ENCODE measurements around the gene MBD4.
"Not testable (repeated sequence)": the region's sequence is repeated elsewhere in the genome, so short reads cannot be mapped to it uniquely, and the experiment has no call there.

Gene MBD4

DNA sequence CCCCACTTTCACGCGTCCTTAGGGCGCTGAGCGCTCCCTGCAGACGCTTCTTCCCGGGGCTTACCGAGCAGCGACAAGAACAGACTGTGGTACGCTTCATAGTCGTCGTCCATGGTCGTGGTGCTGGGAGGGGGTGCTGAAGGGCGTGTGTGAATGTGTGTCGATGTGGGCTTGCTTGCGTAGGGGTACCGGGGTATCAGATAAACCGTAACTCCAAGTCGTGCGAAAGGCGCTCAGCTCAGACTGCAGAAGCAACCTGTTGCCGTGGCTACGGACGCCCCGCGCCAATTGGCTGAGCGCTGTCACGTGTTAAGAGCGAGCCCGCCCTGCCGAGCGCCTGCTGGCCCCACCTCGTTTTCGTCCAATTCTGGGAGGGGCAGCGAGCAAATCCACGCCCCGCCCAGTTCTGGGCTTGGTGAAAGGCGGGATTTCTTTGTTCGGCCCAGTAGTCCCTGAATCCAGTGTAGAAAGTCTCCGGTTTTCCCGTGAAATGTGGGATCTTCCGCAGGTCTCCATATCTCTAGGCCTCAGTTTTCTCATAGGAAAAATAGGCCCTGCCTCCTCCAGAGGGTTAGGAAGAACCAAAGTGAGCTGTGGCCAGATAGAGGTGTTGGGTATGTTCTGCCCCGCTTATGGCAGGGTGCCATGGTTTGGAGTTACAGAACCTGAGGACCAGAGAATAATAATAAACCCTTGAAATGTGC lies 11.2 kb downstream of the MBD4 start, which contains the start of gene EFCAB12:
TSS of gene EFCAB12 (minus strand) at position 261 of the 704 bp plus-strand sequence. CDS start at position 113, 148 bp downstream.
- DNase-seq, result peak; percentile 89

GRCh38 chr3:129428007-129428375 lies 11.8 kb downstream of the MBD4 start:
- no peak for DNase-seq

- DNase-seq, result no peak
Observed at GRCh38 chr3:129425619-129426018, 14.1 kb downstream of the MBD4 start.

GRCh38 chr3:129425213-129425612 lies 14.5 kb downstream of the MBD4 start:
- no peak for DNase-seq

DNA sequence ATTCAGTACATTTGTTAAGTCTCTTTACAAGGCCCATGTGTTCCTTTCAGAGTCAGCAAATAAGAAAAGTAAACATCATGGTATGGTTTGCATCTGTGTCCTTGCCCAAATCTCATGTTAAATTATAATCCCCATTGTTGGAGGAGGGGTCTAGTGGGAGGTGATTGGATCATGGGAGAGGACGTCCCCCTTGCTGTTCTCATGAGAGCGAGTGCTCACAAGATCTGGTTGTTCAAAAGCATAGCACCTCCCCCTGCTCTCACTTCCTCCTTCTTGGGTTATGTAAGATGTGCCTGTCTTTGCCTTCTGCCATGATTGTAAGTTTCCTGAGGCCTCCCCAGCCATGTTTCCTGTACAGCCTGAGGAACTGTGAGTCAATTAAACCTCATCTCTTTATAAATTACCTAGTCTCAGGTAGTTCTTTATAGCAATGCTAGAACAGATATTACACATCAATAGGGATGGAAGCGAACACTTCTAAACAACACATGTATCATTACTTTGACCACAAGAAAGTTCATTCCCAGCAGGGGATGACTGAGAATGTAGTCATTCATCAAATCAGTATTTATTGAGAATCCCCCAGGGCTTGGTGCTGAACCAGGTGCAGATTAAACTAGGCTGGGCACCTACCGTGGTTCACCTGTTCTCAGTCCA lies 15.4 kb downstream of the MBD4 start:
- no peak for DNase-seq

- no peak for DNase-seq
Observed at GRCh38 chr3:129422897-129423296, 16.9 kb downstream of the MBD4 start.

- DNase-seq, result no peak
Observed at GRCh38 chr3:129421988-129422745, 17.6 kb downstream of the MBD4 start.

GRCh38 chr3:129421236-129421883 lies 18.4 kb downstream of the MBD4 start:
- DNase-seq, result no peak

- DNase-seq, result no peak
Observed at GRCh38 chr3:129419476-129419875, 20.3 kb downstream of the MBD4 start.

DNA sequence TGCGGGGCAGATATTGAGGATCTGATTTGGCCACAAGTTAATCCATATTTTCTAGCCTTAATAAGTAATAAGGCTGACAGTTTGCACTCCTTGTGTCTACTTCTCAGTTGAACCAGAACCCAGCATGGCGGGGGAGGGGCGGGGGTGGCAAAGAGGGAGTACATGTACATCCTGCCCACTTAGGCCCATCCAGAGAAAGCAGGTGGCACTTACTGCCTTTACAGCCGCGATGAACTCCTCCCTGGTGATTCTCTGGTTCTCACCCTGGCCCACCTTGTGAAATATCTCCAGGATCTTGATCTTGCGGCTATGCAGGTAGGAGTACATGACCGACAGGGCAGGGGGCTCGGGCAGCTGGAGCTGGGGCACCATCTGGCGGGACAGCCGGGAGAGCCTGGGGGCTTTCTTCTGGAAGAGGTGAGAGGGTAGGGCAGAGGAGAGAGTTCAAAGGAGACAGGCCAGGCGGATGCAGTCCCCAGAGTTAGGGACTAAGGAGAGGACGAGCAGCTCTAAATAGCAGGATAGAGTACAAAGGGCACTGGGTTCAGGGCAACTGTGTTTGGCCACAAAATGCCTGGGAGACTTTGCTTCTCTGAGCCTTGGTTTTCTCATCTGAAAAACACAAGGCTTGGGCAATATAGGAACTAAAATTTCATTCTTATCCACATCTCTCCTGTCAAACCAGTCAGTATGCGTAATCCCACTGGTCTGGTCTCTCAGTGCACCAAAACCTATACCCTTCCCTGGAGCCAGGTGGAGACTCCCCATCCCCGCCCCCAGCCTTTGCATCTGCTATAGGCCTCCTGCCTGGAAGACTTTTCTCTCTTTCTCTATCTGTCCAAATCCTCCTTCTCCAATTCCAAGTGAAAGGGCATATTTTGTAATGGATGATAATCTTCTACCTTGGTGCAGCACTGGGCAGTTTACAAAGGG lies 21.4 kb downstream of the MBD4 start:
- no peak for DNase-seq

DNA sequence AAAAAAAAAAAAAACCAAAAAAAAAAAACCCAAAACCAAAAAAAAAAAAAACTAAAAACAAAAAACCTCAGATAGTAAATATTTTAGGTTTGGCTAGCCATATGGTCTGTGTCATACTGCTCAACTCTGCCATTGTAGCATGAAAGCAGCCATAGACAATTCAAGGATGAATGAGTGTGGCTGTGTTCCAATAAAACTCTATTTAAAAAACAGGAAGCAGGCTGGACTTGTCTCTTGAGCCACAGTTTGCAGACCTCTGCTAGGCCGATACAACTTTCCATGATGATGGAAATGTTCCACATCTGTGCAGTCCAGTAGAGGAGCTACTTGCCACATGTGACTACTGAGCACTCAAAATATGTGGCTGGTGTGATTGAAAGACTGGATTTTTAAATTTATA lies 22.4 kb downstream of the MBD4 start:
- peak; percentile 9 for DNase-seq

GRCh38 chr3:129416415-129416814 lies 23.3 kb downstream of the MBD4 start:
- DNase-seq, result no peak

GRCh38 chr3:129415830-129416229 lies 23.9 kb downstream of the MBD4 start:
- no peak for DNase-seq

GRCh38 chr3:129415378-129415777 lies 24.4 kb downstream of the MBD4 start:
- no peak for DNase-seq

DNA sequence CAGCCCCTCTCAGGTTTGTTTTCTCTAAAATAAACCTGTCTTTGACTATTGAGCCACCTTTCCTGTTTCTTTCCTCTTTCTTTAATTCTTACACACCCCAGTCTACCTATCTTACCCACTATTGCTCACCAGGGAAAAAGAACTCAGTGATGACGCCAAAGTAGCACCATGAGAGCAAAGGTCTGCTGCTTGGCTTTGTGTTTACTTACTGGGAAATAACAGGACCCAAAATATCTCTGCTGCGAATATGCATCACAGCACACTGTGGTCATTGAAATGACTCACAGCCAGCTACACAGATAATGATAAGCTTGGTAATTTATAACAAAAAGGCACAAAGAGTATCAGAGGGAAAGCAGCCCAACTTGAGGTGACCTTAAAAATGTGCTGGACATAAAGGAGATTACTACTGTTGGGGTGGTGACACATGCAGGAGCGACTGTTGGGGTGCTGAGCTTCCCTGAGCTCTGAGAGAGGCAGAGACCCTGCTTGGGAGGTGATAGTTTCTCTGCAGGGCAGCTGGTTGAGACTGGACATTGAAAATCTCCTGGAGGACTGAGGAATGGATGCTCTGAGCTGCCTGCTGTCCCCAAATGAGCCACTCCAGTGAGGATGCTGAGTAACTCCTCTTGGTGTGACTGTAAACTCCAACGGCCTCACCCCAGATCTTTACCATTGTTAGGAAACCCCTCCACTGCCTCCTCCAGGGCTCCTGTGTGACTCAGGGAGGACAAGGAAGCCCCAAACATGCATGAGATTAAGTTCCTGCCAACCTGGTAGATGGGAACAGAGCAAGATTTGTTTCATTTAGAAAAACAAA lies 25.9 kb downstream of the MBD4 start:
- DNase-seq, result peak; percentile 48

GRCh38 chr3:129413238-129413637 lies 26.5 kb downstream of the MBD4 start:
- not testable (repeated sequence) for DNase-seq

GRCh38 chr3:129412542-129413198 lies 27.1 kb downstream of the MBD4 start:
- DNase-seq, result no peak

GRCh38 chr3:129410971-129411370 lies 28.8 kb downstream of the MBD4 start:
- no peak for DNase-seq

GRCh38 chr3:129409541-129409940 lies 30.2 kb downstream of the MBD4 start:
- no peak for DNase-seq

DNA sequence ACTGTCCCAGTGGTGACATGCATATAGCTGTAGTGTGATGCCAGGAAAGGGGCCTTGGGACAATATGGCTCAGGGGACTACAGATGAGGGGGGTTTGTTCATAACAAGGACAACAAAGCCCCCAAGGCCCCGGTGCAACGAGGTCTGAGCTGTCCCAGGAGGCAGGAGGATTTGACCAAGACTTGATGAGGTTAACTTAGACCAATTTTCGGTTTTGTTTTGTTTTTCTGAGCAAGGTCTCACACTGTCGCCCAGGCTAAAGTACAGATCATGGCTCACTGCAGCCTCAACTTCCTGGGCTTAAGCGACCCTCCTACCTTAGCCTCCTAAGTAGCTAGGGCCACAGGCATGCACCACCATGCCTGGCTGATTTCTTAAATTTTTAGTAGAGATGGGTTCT lies 35.1 kb downstream of the MBD4 start:
- DNase-seq, result no peak

- no peak for DNase-seq
Observed at GRCh38 chr3:129404130-129404529, 35.6 kb downstream of the MBD4 start.

Data from fibroblast of upper back skin (primary cell).